IPS-15b (cell line): ENCODE results near the gene MYF5.

Experiments
- H3K27me3 ChIP-seq: one replicate; pipeline ENCODE4 v1.6.1; 2013; ENCODE audit warnings: low read length; ENCODE audit not compliant: control insufficient read depth, insufficient read depth
- H3K36me3 ChIP-seq: one replicate; pipeline ENCODE4 v1.6.1; 2013; ENCODE audit warnings: low read length; ENCODE audit not compliant: control insufficient read depth, insufficient read depth
- H3K4me1 ChIP-seq: one replicate; pipeline ENCODE4 v1.6.1; 2013; ENCODE audit warnings: mild to moderate bottlenecking, low read length; ENCODE audit not compliant: control insufficient read depth, insufficient read depth
- H3K4me3 ChIP-seq: one replicate; pipeline ENCODE4 v1.5.1; 2013; ENCODE audit warnings: low read depth, low read length
- H3K9ac ChIP-seq: one replicate; pipeline ENCODE4 v1.6.1; 2013; ENCODE audit warnings: low read depth, mild to moderate bottlenecking, low read length
- H3K9me3 ChIP-seq: one replicate; pipeline ENCODE4 v1.6.1; 2013; ENCODE audit warnings: mild to moderate bottlenecking, low read length; ENCODE audit not compliant: control insufficient read depth, insufficient read depth

The MYF5 gene

GRCh38 chr12:80708259-80708974 is 8.3 kb upstream of the MYF5 start:
- H3K36me3 ChIP-seq = no peaks in the 10 kb centered on the region
- no peak overlapping the region for H3K9ac ChIP-seq
- peak overlapping the region; percentile 47 for H3K4me3 ChIP-seq
- H3K4me1 ChIP-seq = peaks cover 23% of the 10 kb centered on the region
- no peaks in the 10 kb centered on the region for H3K9me3 ChIP-seq
- peaks cover 98% of the 10 kb centered on the region for H3K27me3 ChIP-seq

- Histone ChIP-seq H3K9ac (no peak overlapping the region), H3K4me3 (peak overlapping the region; percentile 47), H3K9me3 (no peaks in the 10 kb centered on the region), H3K36me3 (no peaks in the 10 kb centered on the region), H3K27me3 (peaks cover 98% of the 10 kb centered on the region), H3K4me1 (peaks cover 24% of the 10 kb centered on the region)
Observed at GRCh38 chr12:80708975-80709328, 7.8 kb upstream of the MYF5 start.

GRCh38 chr12:80709811-80710726 is 6.6 kb upstream of the MYF5 start:
- Histone ChIP-seq H3K36me3 (no peaks in the 10 kb centered on the region), H3K9me3 (no peaks in the 10 kb centered on the region), H3K9ac (no peak overlapping the region), H3K27me3 (peaks cover 92% of the 10 kb centered on the region), H3K4me1 (peaks cover 29% of the 10 kb centered on the region), H3K4me3 (peak overlapping the region; percentile 62)

- H3K4me1 ChIP-seq = peaks cover 36% of the 10 kb centered on the region
- H3K4me3 ChIP-seq = peak overlapping the region; percentile 62
- H3K36me3 ChIP-seq = no peaks in the 10 kb centered on the region
- peaks cover 92% of the 10 kb centered on the region for H3K27me3 ChIP-seq
- no peak overlapping the region for H3K9ac ChIP-seq
- no peaks in the 10 kb centered on the region for H3K9me3 ChIP-seq
Observed at GRCh38 chr12:80710727-80711449, 5.8 kb upstream of the MYF5 start.

- Histone ChIP-seq H3K4me1 (peaks cover 40% of the 10 kb centered on the region), H3K9ac (no peak overlapping the region), H3K27me3 (peaks cover 92% of the 10 kb centered on the region), H3K9me3 (no peaks in the 10 kb centered on the region), H3K4me3 (no peak overlapping the region), H3K36me3 (no peaks in the 10 kb centered on the region)
Observed at GRCh38 chr12:80711866-80712265, 4.8 kb upstream of the MYF5 start.

GRCh38 chr12:80712866-80713265 is 3.8 kb upstream of the MYF5 start:
- H3K27me3 ChIP-seq = peaks cover 92% of the 10 kb centered on the region
- no peak overlapping the region for H3K9ac ChIP-seq
- H3K4me3 ChIP-seq = no peak overlapping the region
- peaks cover 40% of the 10 kb centered on the region for H3K4me1 ChIP-seq
- H3K9me3 ChIP-seq = no peaks in the 10 kb centered on the region
- H3K36me3 ChIP-seq = no peaks in the 10 kb centered on the region

- H3K9ac ChIP-seq = no peak overlapping the region
- peak overlapping the region; percentile 24 for H3K4me3 ChIP-seq
Observed at GRCh38 chr12:80713419-80713818, 3.3 kb upstream of the MYF5 start.

GRCh38 chr12:80714055-80714454 is 2.7 kb upstream of the MYF5 start:
- Histone ChIP-seq H3K36me3 (no peaks in the 10 kb centered on the region), H3K4me3 (peak overlapping the region; percentile 24), H3K27me3 (peaks cover 93% of the 10 kb centered on the region), H3K4me1 (peaks cover 36% of the 10 kb centered on the region), H3K9me3 (no peaks in the 10 kb centered on the region), H3K9ac (no peak overlapping the region)

More at GRCh38 chr12:80713419-80713818, 3.3 kb upstream of the MYF5 start:
- H3K36me3 ChIP-seq = no peaks in the 10 kb centered on the region
- H3K27me3 ChIP-seq = peaks cover 94% of the 10 kb centered on the region
- H3K4me1 ChIP-seq = peaks cover 40% of the 10 kb centered on the region
- H3K9me3 ChIP-seq = no peaks in the 10 kb centered on the region

GRCh38 chr12:80714846-80715245 is 1.9 kb upstream of the MYF5 start:
- Histone ChIP-seq H3K4me3 (peak overlapping the region; percentile 3), H3K27me3 (peaks cover 85% of the 10 kb centered on the region), H3K4me1 (peaks cover 33% of the 10 kb centered on the region), H3K9ac (no peak overlapping the region), H3K9me3 (no peaks in the 10 kb centered on the region), H3K36me3 (no peaks in the 10 kb centered on the region)

GRCh38 chr12:80715713-80716249 is 931 bp upstream of the MYF5 start:
- no peaks in the 10 kb centered on the region for H3K36me3 ChIP-seq
- no peaks in the 10 kb centered on the region for H3K9me3 ChIP-seq
- no peak overlapping the region for H3K9ac ChIP-seq
- H3K4me1 ChIP-seq = peaks cover 26% of the 10 kb centered on the region
- H3K27me3 ChIP-seq = peaks cover 76% of the 10 kb centered on the region
- H3K4me3 ChIP-seq = peak overlapping the region; percentile 31

GRCh38 chr12:80717856-80718255 is 1.1 kb downstream of the MYF5 start:
- Histone ChIP-seq H3K27me3 (peaks cover 55% of the 10 kb centered on the region), H3K9me3 (no peaks in the 10 kb centered on the region), H3K4me3 (no peak overlapping the region), H3K9ac (no peak overlapping the region), H3K4me1 (peaks cover 21% of the 10 kb centered on the region), H3K36me3 (no peaks in the 10 kb centered on the region)
